ENCODE data around the gene KNL1.

KNL1 gene

GRCh38 chr15:40618906-40619305 is 24.9 kb downstream of the KNL1 start:
- Histone ChIP-seq H3K27ac (ENCODE audit: poor library complexity, severe bottlenecking) (no peak overlapping the region), H3K4me1 (ENCODE audit: insufficient read depth, poor library complexity, severe bottlenecking) (no peaks in the 10 kb centered on the region), H3K4me3 (ENCODE audit: severe bottlenecking) (no peak overlapping the region), H3K36me3 (ENCODE audit: low read depth) (peaks cover 78% of the 10 kb centered on the region), H3K9me3 (ENCODE audit: severe bottlenecking) (no peaks in the 10 kb centered on the region), H3K27me3 (ENCODE audit: insufficient read depth, poor library complexity, severe bottlenecking) (no peaks in the 10 kb centered on the region)
- DNase-seq (ENCODE audit: low spot score), result no peak
- no peak for TF ChIP-seq CTCF (IDR thresholded peaks at IDR 0.05; ENCODE audit: poor library complexity, severe bottlenecking)
- ATAC-seq (ENCODE audit: low read depth), result peak; percentile 33; the same call in 1 of the 3 replicates

GRCh38 chr15:40623361-40623760 is 29.3 kb downstream of the KNL1 start:
- H3K9me3 ChIP-seq (ENCODE audit: severe bottlenecking), result no peaks in the 10 kb centered on the region
- H3K27ac ChIP-seq (ENCODE audit: poor library complexity, severe bottlenecking), result no peak overlapping the region
- peaks cover 69% of the 10 kb centered on the region for H3K36me3 ChIP-seq (ENCODE audit: low read depth)
- DNase-seq (ENCODE audit: low spot score), result no peak
- no peak for ATAC-seq (ENCODE audit: low read depth)
- no peaks in the 10 kb centered on the region for H3K4me1 ChIP-seq (ENCODE audit: insufficient read depth, poor library complexity, severe bottlenecking)
- H3K4me3 ChIP-seq (ENCODE audit: severe bottlenecking), result no peak overlapping the region
- no peak for TF ChIP-seq CTCF (IDR thresholded peaks at IDR 0.05; ENCODE audit: poor library complexity, severe bottlenecking)
- no peaks in the 10 kb centered on the region for H3K27me3 ChIP-seq (ENCODE audit: insufficient read depth, poor library complexity, severe bottlenecking)

GRCh38 chr15:40630313-40630712 is 36.3 kb downstream of the KNL1 start:
- no peak for TF ChIP-seq CTCF (IDR thresholded peaks at IDR 0.05; ENCODE audit: poor library complexity, severe bottlenecking)
- peaks cover 78% of the 10 kb centered on the region for H3K36me3 ChIP-seq (ENCODE audit: low read depth)

GRCh38 chr15:40633178-40633577 is 39.1 kb downstream of the KNL1 start:
- DNase-seq (ENCODE audit: low spot score), result no peak
- Histone ChIP-seq H3K4me1 (ENCODE audit: insufficient read depth, poor library complexity, severe bottlenecking) (no peaks in the 10 kb centered on the region), H3K36me3 (ENCODE audit: low read depth) (peaks cover 84% of the 10 kb centered on the region), H3K27me3 (ENCODE audit: insufficient read depth, poor library complexity, severe bottlenecking) (no peaks in the 10 kb centered on the region), H3K27ac (ENCODE audit: poor library complexity, severe bottlenecking) (no peak overlapping the region), H3K4me3 (ENCODE audit: severe bottlenecking) (no peak overlapping the region), H3K9me3 (ENCODE audit: severe bottlenecking) (no peaks in the 10 kb centered on the region)
- no peak for TF ChIP-seq CTCF (IDR thresholded peaks at IDR 0.05; ENCODE audit: poor library complexity, severe bottlenecking)
- no peak for ATAC-seq (ENCODE audit: low read depth)

More at GRCh38 chr15:40630313-40630712, 36.3 kb downstream of the KNL1 start:
- no peak for DNase-seq (ENCODE audit: low spot score)
- H3K9me3 ChIP-seq (ENCODE audit: severe bottlenecking), result no peaks in the 10 kb centered on the region
- no peak overlapping the region for H3K4me3 ChIP-seq (ENCODE audit: severe bottlenecking)
- no peaks in the 10 kb centered on the region for H3K4me1 ChIP-seq (ENCODE audit: insufficient read depth, poor library complexity, severe bottlenecking)
- H3K27me3 ChIP-seq (ENCODE audit: insufficient read depth, poor library complexity, severe bottlenecking), result no peaks in the 10 kb centered on the region
- H3K27ac ChIP-seq (ENCODE audit: poor library complexity, severe bottlenecking), result no peak overlapping the region
- no peak for ATAC-seq (ENCODE audit: low read depth)

- no peak for ATAC-seq (ENCODE audit: low read depth)
- TF ChIP-seq CTCF (IDR thresholded peaks at IDR 0.05; ENCODE audit: poor library complexity, severe bottlenecking), result no peak
- H3K36me3 ChIP-seq (ENCODE audit: low read depth), result peaks cover 67% of the 10 kb centered on the region
Observed at GRCh38 chr15:40637221-40637745, 43.2 kb downstream of the KNL1 start.

More at GRCh38 chr15:40637221-40637745, 43.2 kb downstream of the KNL1 start:
- H3K4me3 ChIP-seq (ENCODE audit: severe bottlenecking), result no peak overlapping the region
- H3K9me3 ChIP-seq (ENCODE audit: severe bottlenecking), result no peaks in the 10 kb centered on the region
- no peak overlapping the region for H3K27ac ChIP-seq (ENCODE audit: poor library complexity, severe bottlenecking)
- no peaks in the 10 kb centered on the region for H3K27me3 ChIP-seq (ENCODE audit: insufficient read depth, poor library complexity, severe bottlenecking)
- DNase-seq (ENCODE audit: low spot score), result no peak
- H3K4me1 ChIP-seq (ENCODE audit: insufficient read depth, poor library complexity, severe bottlenecking), result no peaks in the 10 kb centered on the region

Data from RWPE2 (cell line).